NCI-H1092 treated with DMSO at 0.1 percent for 48 hours (cell line): ENCODE results near the gene CBFA2T3.
"Not testable (repeated sequence)": the region's sequence is repeated elsewhere in the genome, so short reads cannot be mapped to it uniquely, and the experiment has no call there.

ENCODE experiments used
- DNase-seq: peaks from one replicate; lab custom pipeline; 2025; lab: John Stamatoyannopoulos, UW

Gene CBFA2T3

GRCh38 chr16:88923450-88923849, 53.6 kb downstream of the CBFA2T3 start:
- no peak for DNase-seq

- DNase-seq: no peak
These were observed 54.1 kb downstream of the CBFA2T3 start for GRCh38 chr16:88922826-88923410.

- no peak for DNase-seq
These were observed 54.7 kb downstream of the CBFA2T3 start for GRCh38 chr16:88922114-88922825.

- no peak for DNase-seq
These were observed 55.4 kb downstream of the CBFA2T3 start for GRCh38 chr16:88921591-88921990.

GRCh38 chr16:88920618-88921590, 56.1 kb downstream of the CBFA2T3 start:
- DNase-seq: peak; percentile 51

GRCh38 chr16:88919936-88920335, 57.1 kb downstream of the CBFA2T3 start:
- DNase-seq: no peak

GRCh38 chr16:88918896-88919295, 58.1 kb downstream of the CBFA2T3 start:
- DNase-seq: not testable (repeated sequence)

GRCh38 chr16:88917915-88918627, 58.9 kb downstream of the CBFA2T3 start:
- DNase-seq: no peak

GRCh38 chr16:88917146-88917914, 59.7 kb downstream of the CBFA2T3 start:
- no peak for DNase-seq

GRCh38 chr16:88915639-88916327, 61.2 kb downstream of the CBFA2T3 start:
- no peak for DNase-seq

- no peak for DNase-seq
These were observed 62.1 kb downstream of the CBFA2T3 start for GRCh38 chr16:88914750-88915368.

GRCh38 chr16:88913870-88914269, 63.1 kb downstream of the CBFA2T3 start:
- no peak for DNase-seq

GRCh38 chr16:88913001-88913612, 63.9 kb downstream of the CBFA2T3 start:
- DNase-seq: no peak

GRCh38 chr16:88912556-88912955, 64.5 kb downstream of the CBFA2T3 start:
- no peak for DNase-seq

- no peak for DNase-seq
These were observed 65.1 kb downstream of the CBFA2T3 start for GRCh38 chr16:88911946-88912310.

GRCh38 chr16:88911136-88911945, 65.7 kb downstream of the CBFA2T3 start:
- DNase-seq: peak; percentile 87

- peak; percentile 87 for DNase-seq
These were observed 66.5 kb downstream of the CBFA2T3 start for GRCh38 chr16:88910284-88911135.
